ENCODE data around the gene CTXND2.

- no peak for TF ChIP-seq TAF1 (IDR thresholded peaks at IDR 0.05; ENCODE audit: low read depth, low read length)
- TF ChIP-seq SPI1 (IDR thresholded peaks at IDR 0.05; ENCODE audit: low read depth, low read length) = no peak
- no peak for TF ChIP-seq PAX5 (IDR thresholded peaks at IDR 0.05; ENCODE audit: insufficient read depth, low read length, severe bottlenecking)
- TF ChIP-seq POU2F2 (IDR thresholded peaks at IDR 0.05; ENCODE audit: low read depth, low read length) = no peak
- no peak for TF ChIP-seq POLR2A (IDR thresholded peaks at IDR 0.05; ENCODE audit: low read depth, low read length)
Observed at GRCh38 chr1:150863724-150864123, 23.2 kb upstream of the CTXND2 start.
